ENCODE measurements around the gene CATSPERD. TPM values are rescaled to one million over a fixed set of nuclear protein-coding genes. Genes with fewer than 3 reads are reported as not detected.

CATSPERD gene
- polyA plus RNA-seq, 1 donor (not counting 4 experiments of a cell fraction or from before 2014, with no cell fraction given) = not detected

- TF ChIP-seq CTCF (optimal IDR thresholded peaks at IDR 0.05 in 1 of 3, IDR thresholded peaks at IDR 0.05 in 1 of 3, conservative IDR thresholded peaks at IDR 0.05 in 1 of 3; ENCODE audit: extremely low read depth in 1 of 3, insufficient read depth in 2 of 3, low read length in 3 of 3) = no peak
- TF ChIP-seq EZH2 (IDR thresholded peaks at IDR 0.05; ENCODE audit: low read length) = no peak
- DNase-seq (ENCODE audit: low read depth, low spot score) = peak; percentile 50
- Histone ChIP-seq H3K9me3 (ENCODE audit: control insufficient read depth, low read depth, low read length) (no peaks in the 10 kb centered on the region), H3K27ac (ENCODE audit: control insufficient read depth, insufficient read depth, low read length) (peak overlapping the region; percentile 97), H2AFZ (ENCODE audit: control insufficient read depth, low read length) (peak overlapping the region; percentile 66), H3K79me2 (ENCODE audit: control insufficient read depth, insufficient read depth, low read length) (peaks cover 7% of the 10 kb centered on the region), H3K4me2 (ENCODE audit: control insufficient read depth, extremely low read depth, insufficient read depth, low read depth, low read length) (peak overlapping the region; percentile 92), H4K20me1 (ENCODE audit: control insufficient read depth, extremely low read depth, insufficient read depth, low read length) (no peaks in the 10 kb centered on the region), H3K27me3 (ENCODE audit: control insufficient read depth, extremely low read depth, insufficient read depth, low read length) (no peaks in the 10 kb centered on the region), H3K9ac (ENCODE audit: control insufficient read depth, extremely low read depth, insufficient read depth, low read length) (peak overlapping the region; percentile 96), H3K4me1 (ENCODE audit: control insufficient read depth, extremely low read depth, insufficient read depth, low read length) (peaks cover 12% of the 10 kb centered on the region), H3K9me1 (ENCODE audit: control insufficient read depth, extremely low read depth, insufficient read depth, low read length) (no peaks in the 10 kb centered on the region), H3K36me3 (ENCODE audit: control insufficient read depth in 2 of 2, extremely low read depth in 1 of 2, insufficient read depth in 2 of 2, low read length in 2 of 2) (peaks cover 18 to 41% of the 10 kb centered on the region in 2 experiments), H3K4me3 (ENCODE audit: control insufficient read depth in 2 of 3, extremely low read depth in 1 of 3, insufficient read depth in 2 of 3, low read depth in 1 of 3, low read length in 3 of 3) (peak overlapping the region; percentile 72 to 82 (median 75))
- FAIRE-seq = peak; percentile 91
- dilution Hi-C loops (cut with MboI; ENCODE audit: extremely low pct_ligation_motif_present, low sequenced_read_pairs) = no loop called here
These were observed 69.6 kb downstream of the CATSPERD start for GRCh38 chr19:5789886-5790558.

GRCh38 chr19:5790559-5791520 lies 70.4 kb downstream of the CATSPERD start, which contains the start of gene DUS3L:
DUS3L (minus strand) TSS chr19:5791163; CDS start chr19:5791141, 22 bp downstream.
- Histone ChIP-seq H3K9me1 (ENCODE audit: control insufficient read depth, extremely low read depth, insufficient read depth, low read length) (no peaks in the 10 kb centered on the region), H3K27me3 (ENCODE audit: control insufficient read depth, extremely low read depth, insufficient read depth, low read length) (no peaks in the 10 kb centered on the region), H3K4me1 (ENCODE audit: control insufficient read depth, extremely low read depth, insufficient read depth, low read length) (peaks cover 12% of the 10 kb centered on the region), H3K36me3 (ENCODE audit: control insufficient read depth in 2 of 2, extremely low read depth in 1 of 2, insufficient read depth in 2 of 2, low read length in 2 of 2) (peaks cover 15 to 33% of the 10 kb centered on the region in 2 experiments), H3K4me3 (ENCODE audit: control insufficient read depth in 2 of 3, extremely low read depth in 1 of 3, insufficient read depth in 2 of 3, low read depth in 1 of 3, low read length in 3 of 3) (peak within 1 kb of the TSS; percentile 72 to 82 (median 75)), H3K27ac (ENCODE audit: control insufficient read depth, insufficient read depth, low read length) (peak within 1 kb of the TSS; percentile 97), H3K79me2 (ENCODE audit: control insufficient read depth, insufficient read depth, low read length) (peaks cover 7% of the 10 kb centered on the region), H3K4me2 (ENCODE audit: control insufficient read depth, extremely low read depth, insufficient read depth, low read depth, low read length) (peak within 1 kb of the TSS; percentile 92), H3K9ac (ENCODE audit: control insufficient read depth, extremely low read depth, insufficient read depth, low read length) (peak within 1 kb of the TSS; percentile 96), H2AFZ (ENCODE audit: control insufficient read depth, low read length) (peak within 1 kb of the TSS; percentile 94), H3K9me3 (ENCODE audit: control insufficient read depth, low read depth, low read length) (no peaks in the 10 kb centered on the region), H4K20me1 (ENCODE audit: control insufficient read depth, extremely low read depth, insufficient read depth, low read length) (no peaks in the 10 kb centered on the region)
- peak; percentile 94 for FAIRE-seq
- no peak for TF ChIP-seq EZH2 (IDR thresholded peaks at IDR 0.05; ENCODE audit: low read length)
- no peak for TF ChIP-seq CTCF (optimal IDR thresholded peaks at IDR 0.05 in 1 of 3, IDR thresholded peaks at IDR 0.05 in 1 of 3, conservative IDR thresholded peaks at IDR 0.05 in 1 of 3; ENCODE audit: extremely low read depth in 1 of 3, insufficient read depth in 2 of 3, low read length in 3 of 3)
- dilution Hi-C loops (cut with MboI; ENCODE audit: extremely low pct_ligation_motif_present, low sequenced_read_pairs) = no loop called here
- peak; percentile 95 for DNase-seq (ENCODE audit: low read depth, low spot score)
